Measurements from ENCODE around the gene CALU. TPM values are rescaled to one million over a fixed set of nuclear protein-coding genes. Genes with fewer than 3 reads are reported as not detected.
A peak's percentile ranks its signal among the peaks of the same experiment; 100 is the strongest.

CALU gene
- total RNA-seq, 1 donor from 2014 or later: 261 TPM

DNA sequence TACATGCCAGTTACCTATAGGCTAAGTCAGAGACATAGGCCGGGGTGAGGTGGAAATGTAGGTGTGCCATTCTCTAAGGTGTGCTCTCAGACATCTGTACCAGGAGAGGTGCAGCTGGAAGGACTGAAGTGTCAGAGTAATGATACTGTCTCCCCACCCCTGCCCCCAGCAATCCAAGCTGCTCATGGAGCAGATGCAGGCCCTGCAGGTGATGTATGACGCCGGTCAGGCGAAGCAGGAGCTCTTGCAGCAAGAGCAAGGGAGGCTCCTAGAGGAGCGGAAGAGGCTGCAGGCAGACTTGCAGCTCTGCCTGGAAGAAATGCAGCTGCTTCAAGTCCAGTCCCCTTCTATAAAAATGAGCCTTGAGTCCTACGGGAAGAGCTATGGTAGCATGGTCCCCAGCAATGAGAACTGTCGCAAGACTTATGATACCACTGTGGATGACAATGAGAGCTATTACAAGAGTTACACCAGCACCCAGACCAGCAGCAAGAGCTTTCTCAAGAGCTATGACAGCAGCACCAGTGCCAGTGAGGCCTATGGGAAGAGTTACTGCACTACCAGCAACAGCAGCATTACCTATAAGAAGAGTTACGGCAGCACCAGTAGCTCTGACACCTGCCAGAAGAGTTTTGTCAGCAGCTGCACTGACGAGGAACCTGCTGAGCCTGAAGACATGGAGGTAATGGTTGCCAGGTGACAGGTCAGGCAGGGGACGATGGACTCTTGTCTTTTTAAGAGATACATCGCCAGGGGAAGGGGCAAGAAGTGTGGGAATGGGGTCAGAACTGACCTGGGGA is 72.7 kb downstream of the CALU start:
- no peak for DNase-seq

DNA sequence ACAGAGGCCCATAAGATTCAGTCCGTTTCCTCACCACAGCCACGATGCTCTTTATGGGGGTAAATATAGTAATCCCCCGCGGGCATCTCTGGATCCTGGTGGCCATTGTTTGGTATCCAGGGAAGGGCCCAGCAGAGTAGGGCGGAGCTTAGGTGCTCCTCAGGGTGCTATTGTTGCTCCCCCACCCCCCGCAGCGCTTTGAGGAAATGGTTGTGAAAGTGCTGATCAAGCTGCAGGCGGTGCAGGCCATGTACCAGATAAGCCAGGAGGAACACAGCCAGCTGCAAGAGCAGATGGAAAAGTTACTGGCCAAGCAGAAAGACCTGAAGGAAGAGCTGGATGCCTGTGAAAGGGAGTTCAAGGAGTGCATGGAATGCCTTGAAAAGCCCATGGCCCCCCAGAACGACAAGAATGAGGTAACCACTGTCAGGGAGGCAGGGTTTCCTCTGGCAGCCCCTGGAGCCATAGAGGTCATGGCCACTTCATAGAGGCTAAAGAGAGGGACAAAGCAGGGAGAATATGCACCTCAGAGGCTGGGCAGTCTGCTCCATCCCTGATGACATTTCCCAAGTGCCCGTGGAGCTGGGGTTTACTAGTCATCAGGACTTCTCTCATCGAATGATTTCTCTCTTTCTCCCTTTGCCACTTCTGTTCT is 73.5 kb downstream of the CALU start:
- no peak for DNase-seq

GRCh38 chr7:128814499-128814898 is 75.3 kb downstream of the CALU start:
- peak; percentile 86 for DNase-seq

GRCh38 chr7:128815289-128815942 is 76.3 kb downstream of the CALU start:
- no peak for DNase-seq

- DNase-seq: peak; percentile 47
Measured at GRCh38 chr7:128818694-128819093, 79.5 kb downstream of the CALU start.

Small RNAs within 50 kb of the gene (small RNA-seq; reads per million reads assigned to genes)
- gene RN7SL81P (ENCODE audit: low replicate concordance) (not detected), gene RNA5SP242 (ENCODE audit: low replicate concordance) (2.2 reads per million, percentile 90 among the genes with 10 or more reads in this experiment), gene RNA5SP243 (ENCODE audit: low replicate concordance) (0.15 reads per million)

Other genes with a start within 250 kb of the CALU start
- gene GARIN1A, start 67.1 kb upstream of the CALU start, total RNA-seq: 0.10 TPM
- gene OPN1SW, start 36.4 kb downstream of the CALU start, total RNA-seq: not detected
- gene CCDC136, start 52.6 kb downstream of the CALU start, total RNA-seq: 16.4 TPM
- 1,540 TPM for gene FLNC, start 91.0 kb downstream of the CALU start, total RNA-seq
- 71.5 TPM for gene ATP6V1F, start 123.5 kb downstream of the CALU start, total RNA-seq
- 0.72 TPM for gene KCP, start 171.3 kb downstream of the CALU start, total RNA-seq
- gene IRF5, start 198.6 kb downstream of the CALU start, total RNA-seq: 1.2 TPM

Data from tongue (tissue), 3 donors.